Activated CD4-positive, alpha-beta memory T cell treated with anti-CD3 and anti-CD28 coated beads, Interleukin-2, amount 10 ng/mL, durations not matched to agents 7 days and 5 days (primary cell): ENCODE measurements around the gene ADAMTSL3. TPM values are rescaled to one million over a fixed set of nuclear protein-coding genes. Genes with fewer than 3 reads are reported as not detected.

Source experiments
- CTCF ChIA-PET: fragments of 350-600 bp; sonication (Branson Sonifier 250); formaldehyde crosslinking; loops from one replicate; lab custom pipeline; 2021; ENCODE audit warnings: antibody characterized with exemption, inconsistent platforms; lab: Charles Lee
- POLR2A ChIA-PET: fragments of 350-600 bp; sonication (Branson Sonifier 250); formaldehyde crosslinking; loops from one replicate; lab custom pipeline; 2021; ENCODE audit warnings: antibody characterized with exemption; lab: Charles Lee
- DNase-seq: peaks from one replicate; pipeline ENCODE4 v3.0.0-alpha.2; 2020
- H3K27ac Mint-ChIP-seq: one replicate; pipeline ENCODE4 v1.8.0; 2021; ENCODE audit warnings: mild to moderate bottlenecking, mixed read lengths
- H3K27me3 Mint-ChIP-seq: one replicate; pipeline ENCODE4 v1.8.0; 2021; ENCODE audit warnings: mixed read lengths
- H3K36me3 Mint-ChIP-seq: one replicate; pipeline ENCODE4 v1.8.0; 2021; ENCODE audit warnings: low read depth, mixed read lengths
- H3K4me1 Mint-ChIP-seq: one replicate; pipeline ENCODE4 v1.8.0; 2021; ENCODE audit warnings: mixed read lengths
- H3K4me3 Mint-ChIP-seq: one replicate; pipeline ENCODE4 v1.8.0; 2021; ENCODE audit warnings: mild to moderate bottlenecking, mixed read lengths
- H3K9me3 Mint-ChIP-seq: one replicate; pipeline ENCODE4 v1.8.0; 2021; ENCODE audit warnings: mixed read lengths
- total RNA-seq, 2 experiments: library from RNA; stranded (reverse); gene quantifications; one replicate each; pipeline ENCODE4 v1.2.3, GENCODE V29; 2021

ADAMTSL3 gene
- total RNA-seq, 2 experiments from 2014 or later: not detected

GRCh38 chr15:83810110-83810509 is 156.2 kb downstream of the ADAMTSL3 start:
- Mint-ChIP-seq H3K4me1 (no peaks in the 10 kb centered on the region), H3K4me3 (no peak overlapping the region), H3K36me3 (no peaks in the 10 kb centered on the region), H3K9me3 (peaks cover 3% of the 10 kb centered on the region), H3K27ac (no peak overlapping the region), H3K27me3 (no peaks in the 10 kb centered on the region)
- no peak for DNase-seq
- CTCF ChIA-PET: no interaction called here
- POLR2A ChIA-PET: no interaction called here

DNA sequence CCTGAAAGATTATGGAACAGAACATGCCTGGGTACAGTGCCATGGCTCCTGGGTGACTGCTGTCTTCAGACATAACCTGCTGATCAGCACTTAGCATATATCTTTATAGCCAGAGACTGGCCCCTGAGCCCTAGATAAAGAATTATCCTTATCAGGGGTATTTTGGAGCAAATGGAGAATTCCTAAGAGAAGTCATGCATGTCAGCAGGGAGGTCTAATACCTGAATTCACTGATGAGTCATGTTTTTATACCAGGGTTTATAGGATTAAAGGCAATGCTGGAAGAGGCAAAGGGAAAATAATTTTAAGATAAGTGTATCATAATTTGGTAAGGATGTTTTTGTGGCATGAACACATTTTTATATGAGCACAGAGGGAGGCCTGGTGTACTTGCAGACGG is 159.8 kb downstream of the ADAMTSL3 start:
- Mint-ChIP-seq H3K4me1 (no peaks in the 10 kb centered on the region), H3K9me3 (no peaks in the 10 kb centered on the region), H3K36me3 (no peaks in the 10 kb centered on the region), H3K4me3 (no peak overlapping the region), H3K27ac (no peak overlapping the region), H3K27me3 (no peaks in the 10 kb centered on the region)
- DNase-seq: no peak
- CTCF ChIA-PET: no interaction called here
- POLR2A ChIA-PET: no interaction called here

GRCh38 chr15:83815506-83815905 is 161.6 kb downstream of the ADAMTSL3 start:
- CTCF ChIA-PET: no interaction called here
- H3K36me3 Mint-ChIP-seq: no peaks in the 10 kb centered on the region
- H3K4me1 Mint-ChIP-seq: no peaks in the 10 kb centered on the region
- POLR2A ChIA-PET: no interaction called here
- no peak overlapping the region for H3K27ac Mint-ChIP-seq
- H3K27me3 Mint-ChIP-seq: no peaks in the 10 kb centered on the region
- DNase-seq: no peak
- H3K9me3 Mint-ChIP-seq: no peaks in the 10 kb centered on the region
- H3K4me3 Mint-ChIP-seq: no peak overlapping the region

GRCh38 chr15:83816124-83816883 is 162.4 kb downstream of the ADAMTSL3 start:
- no peak for DNase-seq
- Mint-ChIP-seq H3K27me3 (no peaks in the 10 kb centered on the region), H3K4me1 (no peaks in the 10 kb centered on the region), H3K36me3 (no peaks in the 10 kb centered on the region), H3K9me3 (no peaks in the 10 kb centered on the region), H3K4me3 (no peak overlapping the region), H3K27ac (no peak overlapping the region)
- ChIA-PET POLR2A (no interaction called here), CTCF (no interaction called here)

GRCh38 chr15:83818591-83818990 is 164.7 kb downstream of the ADAMTSL3 start:
- ChIA-PET POLR2A (no interaction called here), CTCF (no interaction called here)
- Mint-ChIP-seq H3K4me1 (no peaks in the 10 kb centered on the region), H3K9me3 (peaks cover 3% of the 10 kb centered on the region), H3K36me3 (no peaks in the 10 kb centered on the region), H3K27ac (no peak overlapping the region), H3K27me3 (no peaks in the 10 kb centered on the region), H3K4me3 (no peak overlapping the region)
- DNase-seq: no peak

GRCh38 chr15:83830381-83830780 is 176.5 kb downstream of the ADAMTSL3 start:
- CTCF ChIA-PET: no interaction called here
- DNase-seq: no peak
- POLR2A ChIA-PET: no interaction called here
- H3K4me1 Mint-ChIP-seq: no peaks in the 10 kb centered on the region
- H3K36me3 Mint-ChIP-seq: no peaks in the 10 kb centered on the region
- no peak overlapping the region for H3K4me3 Mint-ChIP-seq
- peaks cover 3% of the 10 kb centered on the region for H3K9me3 Mint-ChIP-seq
- H3K27me3 Mint-ChIP-seq: no peaks in the 10 kb centered on the region
- H3K27ac Mint-ChIP-seq: no peak overlapping the region

DNA sequence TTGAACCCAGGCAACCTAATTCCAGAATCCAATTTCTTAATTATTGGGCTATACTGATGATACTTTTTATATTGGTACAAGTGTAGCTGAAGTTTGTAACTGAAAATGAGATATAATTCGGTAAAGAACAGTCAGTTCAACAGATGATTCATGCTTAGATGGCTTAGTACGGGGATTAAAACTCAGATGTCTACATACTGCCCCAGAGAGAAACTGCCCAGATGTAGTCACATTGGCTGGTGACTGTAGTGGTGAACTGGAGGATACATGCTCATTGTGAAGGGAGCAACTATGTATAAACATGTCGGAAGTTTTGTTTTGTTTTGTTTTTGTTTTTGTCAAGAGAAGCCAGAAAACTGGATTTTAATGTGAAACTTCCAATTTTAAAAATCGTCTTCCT is 179.6 kb downstream of the ADAMTSL3 start:
- Mint-ChIP-seq H3K4me1 (no peaks in the 10 kb centered on the region), H3K36me3 (no peaks in the 10 kb centered on the region), H3K27me3 (no peaks in the 10 kb centered on the region), H3K9me3 (peaks cover 3% of the 10 kb centered on the region), H3K27ac (no peak overlapping the region), H3K4me3 (no peak overlapping the region)
- CTCF ChIA-PET: no interaction called here
- POLR2A ChIA-PET: no interaction called here
- DNase-seq: no peak

DNA sequence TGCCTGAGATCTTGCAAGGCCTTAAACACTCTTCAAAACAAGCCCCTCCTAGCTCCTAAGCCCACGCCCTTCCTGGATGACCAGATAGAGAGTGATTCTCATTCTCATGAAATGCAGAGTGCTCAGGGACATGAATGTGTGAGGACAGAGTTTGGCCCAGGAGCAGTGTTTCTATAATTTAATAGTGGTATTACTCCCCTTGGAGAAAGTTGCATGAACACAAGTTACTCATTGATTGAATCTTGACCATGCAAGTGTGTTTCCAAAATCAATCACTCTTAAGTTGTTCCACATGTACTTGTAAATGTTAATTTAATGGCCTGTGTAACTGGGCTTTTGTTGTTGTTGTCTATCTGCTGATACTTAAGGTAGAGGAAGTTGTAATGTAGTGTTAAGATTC is 181.6 kb downstream of the ADAMTSL3 start:
- H3K4me1 Mint-ChIP-seq: no peaks in the 10 kb centered on the region
- no peak for DNase-seq
- H3K9me3 Mint-ChIP-seq: peaks cover 3% of the 10 kb centered on the region
- ChIA-PET CTCF (no interaction called here), POLR2A (no interaction called here)
- H3K27me3 Mint-ChIP-seq: peaks cover 5% of the 10 kb centered on the region
- no peak overlapping the region for H3K4me3 Mint-ChIP-seq
- H3K36me3 Mint-ChIP-seq: no peaks in the 10 kb centered on the region
- H3K27ac Mint-ChIP-seq: no peak overlapping the region

DNA sequence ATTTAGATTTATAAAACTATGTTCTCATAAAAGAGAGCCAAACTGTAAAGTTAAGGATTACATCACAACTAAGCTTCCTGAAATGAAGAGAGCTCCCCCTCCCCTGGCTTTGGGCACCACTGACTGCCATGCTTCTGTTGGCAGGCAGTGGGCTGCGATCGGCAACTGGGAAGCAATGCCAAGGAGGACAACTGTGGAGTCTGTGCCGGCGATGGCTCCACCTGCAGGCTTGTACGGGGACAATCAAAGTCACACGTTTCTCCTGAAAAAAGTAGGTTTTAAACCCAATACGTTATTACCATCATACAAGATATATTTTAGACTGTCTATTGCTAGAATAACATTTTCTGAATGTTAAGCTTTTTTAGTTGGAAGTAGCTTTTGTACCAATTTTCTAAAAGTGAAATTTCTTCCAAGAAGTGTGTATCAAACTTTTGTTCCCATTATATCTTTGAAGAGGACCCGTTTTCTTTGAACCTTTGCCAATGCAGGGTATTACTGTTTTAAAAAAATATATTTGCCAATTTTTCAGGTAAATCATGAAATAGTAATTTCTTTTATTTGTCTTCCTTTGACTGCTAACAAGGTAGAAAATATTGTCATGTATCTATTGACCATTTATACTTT is 184.1 kb downstream of the ADAMTSL3 start:
- H3K9me3 Mint-ChIP-seq: no peaks in the 10 kb centered on the region
- H3K36me3 Mint-ChIP-seq: no peaks in the 10 kb centered on the region
- no peak overlapping the region for H3K27ac Mint-ChIP-seq
- H3K27me3 Mint-ChIP-seq: peaks cover 5% of the 10 kb centered on the region
- ChIA-PET CTCF (no interaction called here), POLR2A (no interaction called here)
- no peaks in the 10 kb centered on the region for H3K4me1 Mint-ChIP-seq
- H3K4me3 Mint-ChIP-seq: no peak overlapping the region
- DNase-seq: no peak

DNA sequence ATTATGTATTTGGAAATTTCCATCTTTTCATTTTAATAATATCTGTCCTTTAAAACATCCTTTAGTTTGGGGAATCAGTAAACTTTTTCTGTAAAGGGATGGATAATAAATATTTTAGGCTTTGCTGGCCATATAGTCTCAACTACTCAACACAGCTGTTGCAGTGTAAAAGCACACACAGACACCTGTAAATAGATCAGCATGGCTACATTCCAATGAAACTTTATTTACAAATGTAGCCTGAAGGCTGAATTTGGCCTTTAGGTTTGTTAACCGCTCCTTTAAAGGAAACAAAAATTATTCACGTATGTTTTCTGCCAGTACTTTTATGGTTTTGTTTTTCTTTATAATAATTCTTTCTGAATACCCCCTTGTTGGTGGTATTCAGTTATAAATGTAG is 184.8 kb downstream of the ADAMTSL3 start:
- ChIA-PET POLR2A (no interaction called here), CTCF (no interaction called here)
- Mint-ChIP-seq H3K27ac (no peak overlapping the region), H3K27me3 (peaks cover 5% of the 10 kb centered on the region), H3K4me3 (no peak overlapping the region), H3K4me1 (no peaks in the 10 kb centered on the region), H3K9me3 (no peaks in the 10 kb centered on the region), H3K36me3 (no peaks in the 10 kb centered on the region)
- DNase-seq: no peak

DNA sequence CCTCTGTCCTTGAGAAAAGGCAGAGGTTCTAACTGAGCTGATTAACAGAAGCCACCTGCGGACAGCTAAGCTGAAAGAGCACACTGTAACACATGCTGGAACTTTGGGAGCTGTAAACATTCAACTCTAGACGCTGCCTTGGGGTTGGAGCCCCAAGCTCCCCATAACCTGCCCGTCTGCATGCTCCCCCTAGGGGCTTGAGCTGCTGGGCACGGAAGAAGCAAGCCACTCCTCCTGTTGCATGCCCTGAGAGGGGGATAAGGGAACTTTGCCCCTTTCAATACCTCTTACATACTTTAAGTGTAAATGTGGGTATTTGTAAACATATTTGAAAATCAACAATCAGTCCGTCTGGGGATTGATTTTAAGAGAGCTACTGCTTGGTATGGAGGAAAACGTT is 188.4 kb downstream of the ADAMTSL3 start:
- CTCF ChIA-PET: no interaction called here
- Mint-ChIP-seq H3K4me3 (no peak overlapping the region), H3K36me3 (no peaks in the 10 kb centered on the region), H3K9me3 (no peaks in the 10 kb centered on the region), H3K4me1 (no peaks in the 10 kb centered on the region), H3K27ac (no peak overlapping the region), H3K27me3 (peaks cover 5% of the 10 kb centered on the region)
- POLR2A ChIA-PET: no interaction called here
- DNase-seq: no peak

DNA sequence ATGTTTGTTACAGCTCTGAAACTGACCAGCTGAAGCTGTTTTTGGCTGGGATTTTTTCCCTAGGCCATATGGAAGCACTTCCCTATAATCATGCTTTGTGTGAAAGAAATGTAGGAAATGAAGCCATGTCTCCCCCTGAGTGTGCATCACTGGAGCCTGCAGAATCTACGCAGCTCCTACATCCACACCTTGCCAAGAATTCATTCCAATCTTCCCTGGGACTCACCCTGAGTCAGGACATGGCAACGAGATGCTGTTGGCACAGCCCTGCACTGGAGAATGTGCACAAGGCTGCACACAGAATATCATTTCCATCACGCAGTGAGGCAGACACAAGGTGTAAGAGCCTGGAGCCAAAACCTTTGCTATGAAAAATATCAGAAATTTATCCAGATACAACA is 189.5 kb downstream of the ADAMTSL3 start:
- no peaks in the 10 kb centered on the region for H3K9me3 Mint-ChIP-seq
- H3K4me3 Mint-ChIP-seq: no peak overlapping the region
- H3K27ac Mint-ChIP-seq: no peak overlapping the region
- no peak for DNase-seq
- POLR2A ChIA-PET: no interaction called here
- CTCF ChIA-PET: no interaction called here
- H3K27me3 Mint-ChIP-seq: peaks cover 5% of the 10 kb centered on the region
- no peaks in the 10 kb centered on the region for H3K4me1 Mint-ChIP-seq
- no peaks in the 10 kb centered on the region for H3K36me3 Mint-ChIP-seq

DNA sequence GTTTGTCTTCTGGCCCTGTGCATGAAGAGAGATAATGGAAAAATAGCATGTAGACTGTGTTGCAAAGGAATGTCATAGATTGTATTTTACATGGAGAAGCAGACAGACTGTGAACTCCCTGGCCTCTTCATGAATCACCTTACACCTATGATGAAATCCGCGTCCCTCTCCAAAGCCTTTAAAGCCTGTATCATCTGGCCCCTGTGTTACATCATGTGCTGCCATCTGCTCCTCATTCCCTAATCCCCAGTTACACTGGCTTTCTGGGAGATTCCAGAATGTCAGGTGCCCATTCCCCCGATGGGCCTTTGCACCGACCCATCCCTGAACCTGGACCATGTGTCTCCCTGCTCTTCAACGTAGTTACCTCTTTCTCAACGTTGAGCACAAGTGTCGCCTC is 190.8 kb downstream of the ADAMTSL3 start:
- Mint-ChIP-seq H3K27ac (no peak overlapping the region), H3K4me3 (no peak overlapping the region), H3K27me3 (peaks cover 2% of the 10 kb centered on the region), H3K36me3 (no peaks in the 10 kb centered on the region), H3K9me3 (no peaks in the 10 kb centered on the region), H3K4me1 (no peaks in the 10 kb centered on the region)
- ChIA-PET CTCF (no interaction called here), POLR2A (no interaction called here)
- no peak for DNase-seq

GRCh38 chr15:83845230-83845629 is 191.3 kb downstream of the ADAMTSL3 start:
- ChIA-PET CTCF (no interaction called here), POLR2A (no interaction called here)
- H3K9me3 Mint-ChIP-seq: no peaks in the 10 kb centered on the region

More at GRCh38 chr15:83845230-83845629, 191.3 kb downstream of the ADAMTSL3 start:
- Mint-ChIP-seq H3K4me1 (no peaks in the 10 kb centered on the region), H3K4me3 (no peak overlapping the region), H3K27me3 (no peaks in the 10 kb centered on the region), H3K36me3 (no peaks in the 10 kb centered on the region), H3K27ac (no peak overlapping the region)
- DNase-seq: no peak
